HEK293T (cell line): Measurements from ENCODE around the gene RYR3.

Experiments
- ARNT ChIP-seq: fragments of 450-650 bp; IDR thresholded peaks from 2 replicates; pipeline ENCODE4 v1.6.1; 2017; ENCODE audit warnings: mild to moderate bottlenecking
- BHLHE40 ChIP-seq: fragments of 450-650 bp; IDR thresholded peaks from 2 replicates; pipeline ENCODE4 v1.6.1; 2016; ENCODE audit warnings: mild to moderate bottlenecking, moderate library complexity, borderline replicate concordance
- ELF4 ChIP-seq: fragments of 450-650 bp; IDR thresholded peaks from 2 replicates; pipeline ENCODE4 v1.6.1; 2017; ENCODE audit warnings: antibody characterized with exemption
- FOXA1 ChIP-seq: fragments of 450-650 bp; IDR thresholded peaks from 2 replicates; pipeline ENCODE4 v1.6.1; 2016; ENCODE audit warnings: mild to moderate bottlenecking
- FOXK2 ChIP-seq: fragments of 450-650 bp; IDR thresholded peaks from 2 replicates; pipeline ENCODE4 v1.6.1; 2016; ENCODE audit warnings: mild to moderate bottlenecking
- FOXM1 ChIP-seq: fragments of 450-650 bp; IDR thresholded peaks from 2 replicates; pipeline ENCODE4 v1.6.1; 2017; ENCODE audit warnings: mild to moderate bottlenecking, borderline replicate concordance
- L3MBTL2 ChIP-seq: fragments of 450-650 bp; conservative IDR thresholded peaks from 2 replicates; pipeline ENCODE4 v1.6.1; 2016; ENCODE audit warnings: mild to moderate bottlenecking
- LEF1 ChIP-seq: fragments of 450-650 bp; IDR thresholded peaks from 2 replicates; pipeline ENCODE4 v1.6.1; 2017; ENCODE audit warnings: mild to moderate bottlenecking, borderline replicate concordance
- SP1 ChIP-seq: fragments of 450-650 bp; IDR thresholded peaks from 2 replicates; pipeline ENCODE4 v1.6.1; 2017
- SUZ12 ChIP-seq: fragments of 450-650 bp; IDR thresholded peaks from 2 replicates; pipeline ENCODE4 v1.6.1; 2016; ENCODE audit warnings: mild to moderate bottlenecking
- TARDBP ChIP-seq: fragments of 450-650 bp; IDR thresholded peaks from 2 replicates; pipeline ENCODE4 v1.6.1; 2016
- ZNF384 ChIP-seq: fragments of 450-650 bp; IDR thresholded peaks from 2 replicates; pipeline ENCODE4 v1.6.1; 2016

GRCh38 chr15:33678176-33678575 lies 367.4 kb downstream of the RYR3 start:
- TF ChIP-seq FOXK2 (no peak), FOXA1 (no peak), SP1 (no peak), ELF4 (no peak), L3MBTL2 (no peak), ZNF384 (no peak), ARNT (no peak), BHLHE40 (no peak), FOXM1 (no peak), TARDBP (no peak), SUZ12 (no peak), LEF1 (no peak)
